Mesendoderm (in vitro differentiated cells): ENCODE data around the gene CRIM1.

Source experiments
- DNase-seq: peaks from one replicate; pipeline ENCODE4 v3.0.0; 2013
- H2AK5ac ChIP-seq: 2 replicates; pipeline ENCODE4 v1.6.1; 2013; ENCODE audit warnings: low read length, inconsistent platforms
- H2BK120ac ChIP-seq: 2 replicates; pipeline ENCODE4 v1.6.1; 2013; ENCODE audit warnings: low read depth, mild to moderate bottlenecking, low read length, moderate library complexity, mixed read lengths
- H2BK15ac ChIP-seq: replicated peaks from 2 replicates; pipeline ENCODE4 v1.6.1; 2013; ENCODE audit warnings: low read depth, mild to moderate bottlenecking, moderate library complexity
- H2BK5ac ChIP-seq: 2 replicates; pipeline ENCODE4 v1.6.1; 2013; ENCODE audit warnings: low read length, inconsistent platforms
- H3K18ac ChIP-seq: 2 replicates; pipeline ENCODE4 v1.6.1; 2013; ENCODE audit warnings: mild to moderate bottlenecking, low read length, mixed read lengths
- H3K23ac ChIP-seq: one replicate; pipeline ENCODE4 v1.6.1; 2013; ENCODE audit warnings: low read length
- H3K27ac ChIP-seq: 2 replicates; pipeline ENCODE4 v1.5.1; 2013; ENCODE audit warnings: low read depth, mild to moderate bottlenecking, inconsistent platforms, low read length, moderate library complexity
- H3K27me3 ChIP-seq: 2 replicates; pipeline ENCODE4 v1.6.1; 2013; ENCODE audit warnings: low read length, control low read depth, mild to moderate bottlenecking, inconsistent platforms; ENCODE audit not compliant: insufficient read depth, poor library complexity
- H3K36me3 ChIP-seq: 2 replicates; pipeline ENCODE4 v1.6.1; 2013; ENCODE audit warnings: low read length, inconsistent platforms; ENCODE audit not compliant: control insufficient read depth, insufficient read depth
- H3K4ac ChIP-seq: one replicate; pipeline ENCODE4 v1.6.1; 2013; ENCODE audit warnings: low read depth, mild to moderate bottlenecking, low read length, moderate library complexity
- H3K4me1 ChIP-seq: 2 replicates; pipeline ENCODE4 v1.6.1; 2013; ENCODE audit warnings: low read depth, low read length, inconsistent platforms; ENCODE audit not compliant: control insufficient read depth
- H3K4me2 ChIP-seq: 2 replicates; pipeline ENCODE4 v1.6.1; 2013; ENCODE audit warnings: low read length
- H3K4me3 ChIP-seq: 2 replicates; pipeline ENCODE4 v1.5.1; 2013; ENCODE audit warnings: mild to moderate bottlenecking, low read length
- H3K56ac ChIP-seq: one replicate; pipeline ENCODE4 v1.6.1; 2013; ENCODE audit warnings: low read length
- H3K79me1 ChIP-seq: 2 replicates; pipeline ENCODE4 v1.6.1; 2013; ENCODE audit warnings: low read length, inconsistent platforms
- H3K79me2 ChIP-seq: 2 replicates; pipeline ENCODE4 v1.6.1; 2013; ENCODE audit warnings: mild to moderate bottlenecking, low read length; ENCODE audit not compliant: control insufficient read depth, insufficient read depth
- H3K9ac ChIP-seq: 2 replicates; pipeline ENCODE4 v1.6.1; 2013; ENCODE audit warnings: low read length, inconsistent platforms
- H4K5ac ChIP-seq: one replicate; pipeline ENCODE4 v1.6.1; 2013; ENCODE audit warnings: low read length
- H4K8ac ChIP-seq: one replicate; pipeline ENCODE4 v1.6.1; 2013; ENCODE audit warnings: low read depth, mild to moderate bottlenecking, control low read depth, low read length, moderate library complexity
- WGBS: extraction: QIAGEN DNeasy Blood & Tissue Kit; methylation state at CpG from one replicate; pipeline ENCODE4 v1.1.7; 2013; ENCODE audit warnings: low lambda C conversion rate, missing lambda C conversion rate; ENCODE audit not compliant: insufficient coverage; ENCODE audit errors: extremely low coverage; 5-methylcytosine and 5-hydroxymethylcytosine counted together

Gene CRIM1

DNA sequence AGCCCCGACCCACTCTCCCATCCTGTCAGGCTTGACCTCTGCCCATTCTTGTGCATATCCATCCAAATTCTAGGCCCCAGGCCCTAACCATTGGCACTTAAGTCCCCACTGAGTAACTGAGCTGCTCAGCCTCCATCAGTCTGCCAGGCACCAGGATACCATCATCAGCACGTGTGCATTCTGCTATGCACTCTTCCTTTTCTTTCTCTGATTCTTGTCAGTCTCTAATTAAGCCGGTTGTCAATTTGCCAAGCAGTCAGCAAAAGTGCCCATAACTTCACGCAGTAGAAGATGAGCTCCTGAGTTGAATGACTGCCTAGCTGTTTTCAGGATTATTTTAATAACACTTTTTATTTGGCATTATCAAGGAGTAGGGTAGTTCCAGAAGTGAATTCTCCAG lies 135.2 kb downstream of the CRIM1 start:
- H3K9ac ChIP-seq, result no peak overlapping the region
- no peak overlapping the region for H3K4me3 ChIP-seq
- H3K36me3 ChIP-seq, result no peaks in the 10 kb centered on the region
- H3K4me1 ChIP-seq, result peaks cover 2% of the 10 kb centered on the region
- no peak overlapping the region for H4K5ac ChIP-seq
- H3K4me2 ChIP-seq, result no peak overlapping the region
- H2BK15ac ChIP-seq, result no peak overlapping the region
- no peak overlapping the region for H2BK120ac ChIP-seq
- no peak overlapping the region for H3K4ac ChIP-seq
- H3K18ac ChIP-seq, result no peak overlapping the region
- H3K56ac ChIP-seq, result no peak overlapping the region
- H3K27me3 ChIP-seq, result no peaks in the 10 kb centered on the region
- no peak overlapping the region for H3K23ac ChIP-seq
- no peak overlapping the region for H2AK5ac ChIP-seq
- H3K79me1 ChIP-seq, result no peaks in the 10 kb centered on the region
- H4K8ac ChIP-seq, result no peak overlapping the region
- no peaks in the 10 kb centered on the region for H3K79me2 ChIP-seq
- no peak overlapping the region for H3K27ac ChIP-seq
- H2BK5ac ChIP-seq, result no peak overlapping the region
- no CpG with 5 or more reads among the region's 4 CpGs for WGBS
- DNase-seq, result no peak

- no peaks in the 10 kb centered on the region for H3K79me1 ChIP-seq
- H3K23ac ChIP-seq, result no peak overlapping the region
- no peak overlapping the region for H3K27ac ChIP-seq
- no peak overlapping the region for H4K8ac ChIP-seq
- H3K4me3 ChIP-seq, result no peak overlapping the region
- H3K36me3 ChIP-seq, result no peaks in the 10 kb centered on the region
- no peak overlapping the region for H3K4me2 ChIP-seq
- WGBS, result no CpG with 5 or more reads among the region's 6 CpGs
- H3K4me1 ChIP-seq, result peaks cover 2% of the 10 kb centered on the region
- no peak overlapping the region for H2BK120ac ChIP-seq
- H3K79me2 ChIP-seq, result no peaks in the 10 kb centered on the region
- DNase-seq, result no peak
- no peak overlapping the region for H3K56ac ChIP-seq
- H2BK5ac ChIP-seq, result no peak overlapping the region
- H3K4ac ChIP-seq, result no peak overlapping the region
- no peak overlapping the region for H2AK5ac ChIP-seq
- no peak overlapping the region for H4K5ac ChIP-seq
- no peak overlapping the region for H3K18ac ChIP-seq
- H3K27me3 ChIP-seq, result no peaks in the 10 kb centered on the region
- H3K9ac ChIP-seq, result no peak overlapping the region
- no peak overlapping the region for H2BK15ac ChIP-seq
Observed at GRCh38 chr2:36492216-36492945, 136.8 kb downstream of the CRIM1 start.

DNA sequence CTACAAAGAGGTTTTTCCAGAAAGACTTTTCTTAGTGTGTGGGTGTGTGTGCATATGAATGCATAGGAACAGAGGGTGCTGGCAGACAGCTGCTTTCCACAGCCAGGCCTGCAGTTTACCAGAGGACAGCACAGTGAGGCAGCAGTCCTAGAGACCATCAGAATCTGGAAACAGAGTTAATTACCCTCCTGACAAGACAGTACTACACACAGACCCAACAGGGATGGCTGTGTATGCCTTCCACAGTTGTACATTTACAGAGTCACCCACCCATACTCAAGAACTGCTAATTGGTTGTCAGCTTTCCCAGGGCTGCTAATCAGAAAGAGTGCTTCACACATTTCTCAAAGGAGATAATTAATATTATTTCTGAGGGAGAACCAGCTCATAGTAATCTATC lies 137.7 kb downstream of the CRIM1 start:
- no peak overlapping the region for H3K4ac ChIP-seq
- peaks cover 2% of the 10 kb centered on the region for H3K79me1 ChIP-seq
- H3K27me3 ChIP-seq, result no peaks in the 10 kb centered on the region
- no peak overlapping the region for H3K9ac ChIP-seq
- no peak overlapping the region for H3K4me2 ChIP-seq
- no peak overlapping the region for H2AK5ac ChIP-seq
- no peak for DNase-seq
- H2BK5ac ChIP-seq, result no peak overlapping the region
- H2BK15ac ChIP-seq, result no peak overlapping the region
- no peak overlapping the region for H4K8ac ChIP-seq
- H2BK120ac ChIP-seq, result no peak overlapping the region
- H3K23ac ChIP-seq, result no peak overlapping the region
- H3K27ac ChIP-seq, result no peak overlapping the region
- H3K36me3 ChIP-seq, result no peaks in the 10 kb centered on the region
- H3K79me2 ChIP-seq, result no peaks in the 10 kb centered on the region
- H3K56ac ChIP-seq, result no peak overlapping the region
- H3K4me1 ChIP-seq, result peaks cover 2% of the 10 kb centered on the region
- no peak overlapping the region for H4K5ac ChIP-seq
- H3K4me3 ChIP-seq, result no peak overlapping the region
- no peak overlapping the region for H3K18ac ChIP-seq

DNA sequence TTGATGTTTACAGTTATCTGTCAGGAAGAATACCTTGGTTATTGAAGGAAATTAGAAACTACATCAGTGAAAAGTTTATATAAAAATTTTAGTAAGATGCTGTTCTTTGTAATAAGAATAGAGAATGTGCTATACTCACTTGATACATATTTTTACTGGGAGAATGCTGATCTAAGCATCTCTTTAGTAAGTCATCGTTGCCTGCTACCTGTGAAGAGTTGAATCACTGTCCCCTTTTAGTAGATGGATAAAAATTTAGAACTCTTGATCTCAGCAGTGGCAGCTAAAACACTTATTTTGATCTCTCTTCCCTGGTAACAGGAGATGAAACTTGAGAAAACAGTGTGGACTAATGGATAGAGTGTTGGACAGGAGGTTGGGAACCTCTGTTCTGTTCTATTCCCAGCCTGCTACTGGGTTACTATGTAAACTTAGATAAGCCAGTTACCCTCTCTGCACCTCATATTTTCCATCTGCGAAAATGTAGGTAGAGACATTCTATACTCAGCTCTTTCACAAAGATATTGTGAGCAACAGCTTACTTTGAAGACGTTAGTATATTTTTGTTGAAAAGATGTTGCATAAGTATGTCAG lies 142.1 kb downstream of the CRIM1 start:
- no peak overlapping the region for H3K9ac ChIP-seq
- H3K27ac ChIP-seq, result no peak overlapping the region
- no peak overlapping the region for H2BK5ac ChIP-seq
- no peak overlapping the region for H3K56ac ChIP-seq
- peaks cover 2% of the 10 kb centered on the region for H3K4me1 ChIP-seq
- no peak overlapping the region for H4K5ac ChIP-seq
- H3K4me3 ChIP-seq, result no peak overlapping the region
- H3K36me3 ChIP-seq, result peaks cover 2% of the 10 kb centered on the region
- no peaks in the 10 kb centered on the region for H3K79me2 ChIP-seq
- no peak overlapping the region for H3K4me2 ChIP-seq
- no peak overlapping the region for H2BK15ac ChIP-seq
- H3K4ac ChIP-seq, result no peak overlapping the region
- H3K79me1 ChIP-seq, result peaks cover 3% of the 10 kb centered on the region
- H4K8ac ChIP-seq, result no peak overlapping the region
- no CpG with 5 or more reads among the region's 3 CpGs for WGBS
- no peak overlapping the region for H3K23ac ChIP-seq
- no peak overlapping the region for H2BK120ac ChIP-seq
- H3K18ac ChIP-seq, result no peak overlapping the region
- no peak for DNase-seq
- no peak overlapping the region for H2AK5ac ChIP-seq
- H3K27me3 ChIP-seq, result no peaks in the 10 kb centered on the region

DNA sequence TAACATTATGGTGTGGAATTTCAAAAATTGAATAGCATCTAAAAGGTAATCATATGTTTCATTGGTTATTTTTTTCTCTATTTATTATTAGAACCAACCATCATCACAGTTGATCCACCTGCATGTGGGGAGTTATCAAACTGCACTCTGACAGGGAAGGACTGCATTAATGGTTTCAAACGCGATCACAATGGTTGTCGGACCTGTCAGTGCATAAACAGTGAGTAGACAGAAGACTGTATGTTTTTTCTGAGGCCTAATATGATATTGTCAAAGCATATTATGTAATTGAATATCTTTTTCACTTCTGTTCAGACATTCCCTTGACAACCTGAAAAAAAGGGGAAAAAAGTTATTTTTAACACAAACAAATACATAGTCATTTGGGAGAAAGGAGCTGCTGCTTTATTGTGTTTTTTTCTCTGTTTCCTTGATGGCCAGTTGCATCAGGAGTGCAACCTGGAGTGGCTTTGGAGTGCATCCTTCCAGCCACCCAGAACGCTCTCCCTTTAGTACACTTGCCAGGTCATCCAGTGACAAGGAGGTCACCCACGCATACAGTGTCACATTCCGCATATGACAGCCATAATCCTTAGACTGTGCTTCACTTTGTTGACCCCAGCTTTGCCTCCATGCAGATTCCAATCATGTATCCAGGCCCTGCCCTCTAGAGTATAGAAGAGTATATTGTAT lies 143.7 kb downstream of the CRIM1 start:
- Histone ChIP-seq H2AK5ac (no peak overlapping the region), H3K4ac (no peak overlapping the region), H4K5ac (no peak overlapping the region), H2BK120ac (no peak overlapping the region), H3K18ac (no peak overlapping the region), H2BK15ac (no peak overlapping the region), H3K79me1 (peaks cover 3% of the 10 kb centered on the region), H3K27ac (no peak overlapping the region), H3K23ac (no peak overlapping the region), H3K27me3 (no peaks in the 10 kb centered on the region), H3K56ac (no peak overlapping the region), H3K4me2 (no peak overlapping the region), H4K8ac (no peak overlapping the region), H3K9ac (no peak overlapping the region), H2BK5ac (no peak overlapping the region), H3K79me2 (no peaks in the 10 kb centered on the region), H3K4me1 (no peaks in the 10 kb centered on the region), H3K4me3 (no peak overlapping the region), H3K36me3 (peaks cover 2% of the 10 kb centered on the region)
- no peak for DNase-seq
- WGBS, result no CpG with 5 or more reads among the region's 6 CpGs
